Measurements from ENCODE around the gene RFC2.
A peak's percentile ranks its signal among the peaks of the same experiment; 100 is the strongest.

The RFC2 gene

GRCh38 chr7:74282748-74283459 is 28.7 kb upstream of the RFC2 start:
- Histone ChIP-seq H3K27ac (ENCODE audit: low read depth, low read length) (no peak overlapping the region), H3K4me1 (ENCODE audit: control insufficient read depth in 1 of 2, insufficient read depth in 2 of 2, low read length in 2 of 2) (peaks cover 28 to 38% of the 10 kb centered on the region in 2 donors), H3K4me3 (ENCODE audit: low read depth in 1 of 2, low read length in 2 of 2) (no peak overlapping the region), H3K27me3 (ENCODE audit: control insufficient read depth in 1 of 2, insufficient read depth in 2 of 2, low read length in 2 of 2) (no peaks in the 10 kb centered on the region), H3K9ac (ENCODE audit: low read depth in 1 of 2, low read length in 2 of 2) (no peak overlapping the region), H3K36me3 (ENCODE audit: control insufficient read depth in 1 of 2, insufficient read depth in 2 of 2, low read length in 2 of 2) (no peaks in the 10 kb centered on the region), H3K9me3 (ENCODE audit: control insufficient read depth in 1 of 2, low read length in 2 of 2) (no peaks in the 10 kb centered on the region)

- peaks cover 15 to 23% of the 10 kb centered on the region in 2 donors for H3K4me1 ChIP-seq (ENCODE audit: control insufficient read depth in 1 of 2, insufficient read depth in 2 of 2, low read length in 2 of 2)
- no peak overlapping the region for H3K4me3 ChIP-seq (ENCODE audit: low read depth in 1 of 2, low read length in 2 of 2)
- no peak overlapping the region for H3K27ac ChIP-seq (ENCODE audit: low read depth, low read length)
- H3K9me3 ChIP-seq (ENCODE audit: control insufficient read depth in 1 of 2, low read length in 2 of 2) = no peaks in the 10 kb centered on the region
- no peaks in the 10 kb centered on the region for H3K27me3 ChIP-seq (ENCODE audit: control insufficient read depth in 1 of 2, insufficient read depth in 2 of 2, low read length in 2 of 2)
- no peak overlapping the region for H3K9ac ChIP-seq (ENCODE audit: low read depth in 1 of 2, low read length in 2 of 2)
- H3K36me3 ChIP-seq (ENCODE audit: control insufficient read depth in 1 of 2, insufficient read depth in 2 of 2, low read length in 2 of 2) = no peaks in the 10 kb centered on the region
Observed at GRCh38 chr7:74280985-74281384, 26.8 kb upstream of the RFC2 start.

- Histone ChIP-seq H3K27ac (ENCODE audit: low read depth, low read length) (no peak overlapping the region), H3K4me1 (ENCODE audit: control insufficient read depth in 1 of 2, insufficient read depth in 2 of 2, low read length in 2 of 2) (peaks cover 10 to 13% of the 10 kb centered on the region in 2 donors), H3K4me3 (ENCODE audit: low read depth in 1 of 2, low read length in 2 of 2) (no peak overlapping the region), H3K9me3 (ENCODE audit: control insufficient read depth in 1 of 2, low read length in 2 of 2) (no peaks in the 10 kb centered on the region), H3K27me3 (ENCODE audit: control insufficient read depth in 1 of 2, insufficient read depth in 2 of 2, low read length in 2 of 2) (no peaks in the 10 kb centered on the region), H3K9ac (ENCODE audit: low read depth in 1 of 2, low read length in 2 of 2) (no peak overlapping the region), H3K36me3 (ENCODE audit: control insufficient read depth in 1 of 2, insufficient read depth in 2 of 2, low read length in 2 of 2) (no peaks in the 10 kb centered on the region)
Observed at GRCh38 chr7:74277636-74278035, 23.4 kb upstream of the RFC2 start.

- Histone ChIP-seq H3K27ac (ENCODE audit: low read depth, low read length) (no peak overlapping the region), H3K9me3 (ENCODE audit: control insufficient read depth in 1 of 2, low read length in 2 of 2) (no peaks in the 10 kb centered on the region), H3K4me1 (ENCODE audit: control insufficient read depth in 1 of 2, insufficient read depth in 2 of 2, low read length in 2 of 2) (peaks cover 10 to 27% of the 10 kb centered on the region in 2 donors), H3K4me3 (ENCODE audit: low read depth in 1 of 2, low read length in 2 of 2) (no peak overlapping the region), H3K9ac (ENCODE audit: low read depth in 1 of 2, low read length in 2 of 2) (no peak overlapping the region), H3K36me3 (ENCODE audit: control insufficient read depth in 1 of 2, insufficient read depth in 2 of 2, low read length in 2 of 2) (no peaks in the 10 kb centered on the region), H3K27me3 (ENCODE audit: control insufficient read depth in 1 of 2, insufficient read depth in 2 of 2, low read length in 2 of 2) (no peaks in the 10 kb centered on the region)
Observed at GRCh38 chr7:74275401-74275881, 21.2 kb upstream of the RFC2 start.

GRCh38 chr7:74272305-74273038 is 18.3 kb upstream of the RFC2 start:
- no peaks in the 10 kb centered on the region for H3K27me3 ChIP-seq (ENCODE audit: control insufficient read depth in 1 of 2, insufficient read depth in 2 of 2, low read length in 2 of 2)
- H3K4me1 ChIP-seq (ENCODE audit: control insufficient read depth in 1 of 2, insufficient read depth in 2 of 2, low read length in 2 of 2) = peaks cover 3 to 21% of the 10 kb centered on the region in 2 donors
- H3K36me3 ChIP-seq (ENCODE audit: control insufficient read depth in 1 of 2, insufficient read depth in 2 of 2, low read length in 2 of 2) = no peaks in the 10 kb centered on the region
- peak overlapping the region in 1 of 2 donors; percentile 9 for H3K4me3 ChIP-seq (ENCODE audit: low read depth in 1 of 2, low read length in 2 of 2)
- peak overlapping the region; percentile 81 for H3K27ac ChIP-seq (ENCODE audit: low read depth, low read length)
- H3K9me3 ChIP-seq (ENCODE audit: control insufficient read depth in 1 of 2, low read length in 2 of 2) = no peaks in the 10 kb centered on the region
- peak overlapping the region; percentile 25 to 48 for H3K9ac ChIP-seq (ENCODE audit: low read depth in 1 of 2, low read length in 2 of 2)

- Histone ChIP-seq H3K4me3 (ENCODE audit: low read depth in 1 of 2, low read length in 2 of 2) (no peak overlapping the region), H3K9ac (ENCODE audit: low read depth in 1 of 2, low read length in 2 of 2) (peak overlapping the region in 1 of 2 donors; percentile 18), H3K27ac (ENCODE audit: low read depth, low read length) (peak overlapping the region; percentile 43), H3K4me1 (ENCODE audit: control insufficient read depth in 1 of 2, insufficient read depth in 2 of 2, low read length in 2 of 2) (peaks cover 3 to 21% of the 10 kb centered on the region in 2 donors), H3K36me3 (ENCODE audit: control insufficient read depth in 1 of 2, insufficient read depth in 2 of 2, low read length in 2 of 2) (no peaks in the 10 kb centered on the region), H3K27me3 (ENCODE audit: control insufficient read depth in 1 of 2, insufficient read depth in 2 of 2, low read length in 2 of 2) (no peaks in the 10 kb centered on the region), H3K9me3 (ENCODE audit: control insufficient read depth in 1 of 2, low read length in 2 of 2) (no peaks in the 10 kb centered on the region)
Observed at GRCh38 chr7:74271742-74272141, 17.5 kb upstream of the RFC2 start.

GRCh38 chr7:74269757-74270277 is 15.6 kb upstream of the RFC2 start:
- no peaks in the 10 kb centered on the region for H3K9me3 ChIP-seq (ENCODE audit: control insufficient read depth in 1 of 2, low read length in 2 of 2)
- peaks cover 0 to 16% of the 10 kb centered on the region in 2 donors for H3K4me1 ChIP-seq (ENCODE audit: control insufficient read depth in 1 of 2, insufficient read depth in 2 of 2, low read length in 2 of 2)
- no peaks in the 10 kb centered on the region for H3K27me3 ChIP-seq (ENCODE audit: control insufficient read depth in 1 of 2, insufficient read depth in 2 of 2, low read length in 2 of 2)
- peak overlapping the region; percentile 76 to 85 for H3K4me3 ChIP-seq (ENCODE audit: low read depth in 1 of 2, low read length in 2 of 2)
- peak overlapping the region; percentile 47 to 56 for H3K9ac ChIP-seq (ENCODE audit: low read depth in 1 of 2, low read length in 2 of 2)
- no peak overlapping the region for H3K27ac ChIP-seq (ENCODE audit: low read depth, low read length)
- no peaks in the 10 kb centered on the region for H3K36me3 ChIP-seq (ENCODE audit: control insufficient read depth in 1 of 2, insufficient read depth in 2 of 2, low read length in 2 of 2)

- Histone ChIP-seq H3K4me1 (ENCODE audit: control insufficient read depth in 1 of 2, insufficient read depth in 2 of 2, low read length in 2 of 2) (peaks cover 0 to 23% of the 10 kb centered on the region in 2 donors), H3K4me3 (ENCODE audit: low read depth in 1 of 2, low read length in 2 of 2) (no peak overlapping the region), H3K9me3 (ENCODE audit: control insufficient read depth in 1 of 2, low read length in 2 of 2) (no peaks in the 10 kb centered on the region), H3K27me3 (ENCODE audit: control insufficient read depth in 1 of 2, insufficient read depth in 2 of 2, low read length in 2 of 2) (no peaks in the 10 kb centered on the region), H3K27ac (ENCODE audit: low read depth, low read length) (no peak overlapping the region), H3K9ac (ENCODE audit: low read depth in 1 of 2, low read length in 2 of 2) (no peak overlapping the region), H3K36me3 (ENCODE audit: control insufficient read depth in 1 of 2, insufficient read depth in 2 of 2, low read length in 2 of 2) (no peaks in the 10 kb centered on the region)
Observed at GRCh38 chr7:74267756-74268565, 13.8 kb upstream of the RFC2 start.

GRCh38 chr7:74266191-74266963 is 12.2 kb upstream of the RFC2 start:
- Histone ChIP-seq H3K27me3 (ENCODE audit: control insufficient read depth in 1 of 2, insufficient read depth in 2 of 2, low read length in 2 of 2) (no peaks in the 10 kb centered on the region), H3K27ac (ENCODE audit: low read depth, low read length) (no peak overlapping the region), H3K4me1 (ENCODE audit: control insufficient read depth in 1 of 2, insufficient read depth in 2 of 2, low read length in 2 of 2) (peaks cover 0 to 11% of the 10 kb centered on the region in 2 donors), H3K36me3 (ENCODE audit: control insufficient read depth in 1 of 2, insufficient read depth in 2 of 2, low read length in 2 of 2) (no peaks in the 10 kb centered on the region), H3K9ac (ENCODE audit: low read depth in 1 of 2, low read length in 2 of 2) (no peak overlapping the region), H3K4me3 (ENCODE audit: low read depth in 1 of 2, low read length in 2 of 2) (no peak overlapping the region), H3K9me3 (ENCODE audit: control insufficient read depth in 1 of 2, low read length in 2 of 2) (no peaks in the 10 kb centered on the region)

All from duodenal mucosa (tissue), 2 donors.